Vagina (tissue), 2 donors: Measurements from ENCODE around the gene RNU6-8. TPM values are rescaled to one million over a fixed set of nuclear protein-coding genes. Genes with fewer than 3 reads are reported as not detected.

ENCODE experiments used
- DNase-seq, 2 donors: peaks; one replicate each; pipeline ENCODE4 v3.0.0-alpha.2; 2017; ENCODE audit errors: extremely low spot score in 2 of 2
- H3K27ac ChIP-seq: fragments of 200-600 bp; sonication (generic); one replicate; pipeline ENCODE4 v1.5.1; 2019
- H3K27me3 ChIP-seq: fragments of 200-600 bp; sonication (generic); one replicate; pipeline ENCODE4 v1.5.1; 2019
- H3K36me3 ChIP-seq, 2 donors: fragments of 200-600 bp; sonication (generic); one replicate each; pipeline ENCODE4 v1.5.1; 2017 to 2019
- H3K4me1 ChIP-seq: fragments of 200-600 bp; sonication (generic); one replicate; pipeline ENCODE4 v1.5.1; 2019
- H3K4me3 ChIP-seq, 2 donors: fragments of 200-600 bp; sonication (generic); 1 replicate in 1 of 2; 2 replicates in 1 of 2; pipeline ENCODE4 v1.5.1; 2016 to 2019
- H3K9me3 ChIP-seq: fragments of 200-600 bp; sonication (generic); one replicate; pipeline ENCODE4 v1.5.1; 2019
- CTCF ChIP-seq, 3 experiments: fragments of 450-650 bp in 2 of 3; fragments of 200-600 bp in 1 of 3; sonication (generic) in 1 of 3; IDR thresholded peaks; one replicate each; pipeline ENCODE4 v1.5.1; 2017 to 2019; ENCODE audit warnings: antibody characterized with exemption in 3 of 3, mild to moderate bottlenecking in 2 of 3, moderate library complexity in 2 of 3
- POLR2A ChIP-seq, 2 donors: fragments of 450-650 bp; IDR thresholded peaks; one replicate each; pipeline ENCODE4 v1.6.1; 2017; ENCODE audit warnings: antibody characterized with exemption in 2 of 2, mild to moderate bottlenecking in 2 of 2, moderate library complexity in 2 of 2
- POLR2AphosphoS5 ChIP-seq, 2 donors: sonication (generic); formaldehyde crosslinking; IDR thresholded peaks; one replicate each; pipeline ENCODE4 v1.9.0; 2017; ENCODE audit warnings: antibody characterized with exemption in 2 of 2, mild to moderate bottlenecking in 2 of 2, low read depth in 1 of 2; ENCODE audit not compliant: insufficient read depth in 1 of 2
- intact Hi-C: fragments of 100-400 bp; cut with DNase I; formaldehyde crosslinking; loops from one replicate; pipeline ENCODE4 v1.15.1; 2023
- total RNA-seq: library from RNA; depleted of rRNA; stranded (reverse); fragments of >200 nt; gene quantifications from one replicate; pipeline ENCODE4 v1.2.3, GENCODE V29; 2016

The RNU6-8 gene
- total RNA-seq, 1 donor from 2014 or later, result not detected

- DNase-seq, result no peak
- H3K27ac ChIP-seq, result no peak overlapping the region
- H3K36me3 ChIP-seq, result no peaks in the 10 kb centered on the region
- H3K4me1 ChIP-seq, result peaks cover 15% of the 10 kb centered on the region
- TF ChIP-seq POLR2AphosphoS5 (IDR thresholded peaks at IDR 0.05; ENCODE audit: insufficient read depth in 1 of 2, low read depth in 1 of 2) (no peak), CTCF (IDR thresholded peaks at IDR 0.05) (no peak), POLR2A (IDR thresholded peaks at IDR 0.05) (no peak)
- H3K9me3 ChIP-seq, result no peaks in the 10 kb centered on the region
- intact Hi-C loops, result no loop called here
- no peak overlapping the region for H3K4me3 ChIP-seq
- no peaks in the 10 kb centered on the region for H3K27me3 ChIP-seq
Observed at GRCh38 chr14:32197919-32198318, 5.2 kb downstream of the RNU6-8 start.

GRCh38 chr14:32195636-32196035 is 7.4 kb downstream of the RNU6-8 start:
- H3K36me3 ChIP-seq, result no peaks in the 10 kb centered on the region
- no peaks in the 10 kb centered on the region for H3K9me3 ChIP-seq
- intact Hi-C loops, result no loop called here
- H3K4me1 ChIP-seq, result peaks cover 2% of the 10 kb centered on the region
- DNase-seq, result no peak
- H3K27me3 ChIP-seq, result no peaks in the 10 kb centered on the region
- TF ChIP-seq POLR2A (IDR thresholded peaks at IDR 0.05) (no peak), CTCF (IDR thresholded peaks at IDR 0.05) (no peak), POLR2AphosphoS5 (IDR thresholded peaks at IDR 0.05; ENCODE audit: insufficient read depth in 1 of 2, low read depth in 1 of 2) (no peak)
- H3K4me3 ChIP-seq, result no peak overlapping the region
- no peak overlapping the region for H3K27ac ChIP-seq

GRCh38 chr14:32193532-32193931 is 9.5 kb downstream of the RNU6-8 start:
- no peak for TF ChIP-seq POLR2A (IDR thresholded peaks at IDR 0.05)
- TF ChIP-seq POLR2AphosphoS5 (IDR thresholded peaks at IDR 0.05; ENCODE audit: insufficient read depth in 1 of 2, low read depth in 1 of 2), result no peak
- no peak for TF ChIP-seq CTCF (IDR thresholded peaks at IDR 0.05)
- intact Hi-C loops, result no loop called here

GRCh38 chr14:32192712-32193373 is 10.2 kb downstream of the RNU6-8 start:
- intact Hi-C loops, result no loop called here
- TF ChIP-seq POLR2A (IDR thresholded peaks at IDR 0.05), result no peak
- no peak for TF ChIP-seq CTCF (IDR thresholded peaks at IDR 0.05)
- TF ChIP-seq POLR2AphosphoS5 (IDR thresholded peaks at IDR 0.05; ENCODE audit: insufficient read depth in 1 of 2, low read depth in 1 of 2), result no peak
- H3K9me3 ChIP-seq, result no peaks in the 10 kb centered on the region
- H3K4me1 ChIP-seq, result no peaks in the 10 kb centered on the region
- H3K27me3 ChIP-seq, result no peaks in the 10 kb centered on the region
- no peaks in the 10 kb centered on the region for H3K36me3 ChIP-seq
- DNase-seq, result no peak
- no peak overlapping the region for H3K4me3 ChIP-seq
- no peak overlapping the region for H3K27ac ChIP-seq

More at GRCh38 chr14:32193532-32193931, 9.5 kb downstream of the RNU6-8 start:
- H3K36me3 ChIP-seq, result no peaks in the 10 kb centered on the region
- no peak overlapping the region for H3K27ac ChIP-seq
- H3K4me3 ChIP-seq, result no peak overlapping the region
- H3K4me1 ChIP-seq, result no peaks in the 10 kb centered on the region
- DNase-seq, result no peak
- H3K9me3 ChIP-seq, result no peaks in the 10 kb centered on the region
- no peaks in the 10 kb centered on the region for H3K27me3 ChIP-seq

GRCh38 chr14:32190673-32191072 is 12.4 kb downstream of the RNU6-8 start:
- Histone ChIP-seq H3K4me3 (no peak overlapping the region), H3K27ac (no peak overlapping the region), H3K4me1 (no peaks in the 10 kb centered on the region), H3K36me3 (no peaks in the 10 kb centered on the region), H3K27me3 (no peaks in the 10 kb centered on the region), H3K9me3 (no peaks in the 10 kb centered on the region)
- DNase-seq, result no peak
- TF ChIP-seq POLR2AphosphoS5 (IDR thresholded peaks at IDR 0.05; ENCODE audit: insufficient read depth in 1 of 2, low read depth in 1 of 2), result no peak
- no peak for TF ChIP-seq POLR2A (IDR thresholded peaks at IDR 0.05)
- TF ChIP-seq CTCF (IDR thresholded peaks at IDR 0.05), result no peak
- intact Hi-C loops, result no loop called here
